Neural cell (in vitro differentiated cells): ENCODE data around the gene FFAR4. TPM values are rescaled to one million over a fixed set of nuclear protein-coding genes. Genes with fewer than 3 reads are reported as not detected.

Source experiments
- H2AFZ ChIP-seq: fragments of 200-600, 300-800 bp; sonication (generic), shearing (Covaris generic); 2 replicates; pipeline ENCODE4 v1.6.0; 2014; ENCODE audit warnings: low read depth, mild to moderate bottlenecking, antibody characterized with exemption, low read length, moderate library complexity
- H3F3A ChIP-seq: fragments of 200-600 bp; shearing (Covaris generic); 2 replicates; pipeline ENCODE4 v1.6.1; 2016; ENCODE audit warnings: mild to moderate bottlenecking, moderate library complexity, mixed read lengths, antibody characterized with exemption, low read length; ENCODE audit not compliant: insufficient read depth, poor library complexity, severe bottlenecking
- H3K27ac ChIP-seq: fragments of 200-600, 300-800 bp; sonication (generic), shearing (Covaris generic); 2 replicates; pipeline ENCODE4 v1.5.1; 2014; ENCODE audit warnings: mild to moderate bottlenecking, low read length, moderate library complexity
- H3K27me3 ChIP-seq: fragments of 300-800, 200-600 bp; sonication (generic), shearing (Covaris generic); 2 replicates; pipeline ENCODE4 v1.6.0; 2014; ENCODE audit warnings: mild to moderate bottlenecking, low read depth, low read length, moderate library complexity; ENCODE audit not compliant: insufficient read depth
- H3K36me3 ChIP-seq: fragments of 300-800, 200-600 bp; sonication (generic), shearing (Covaris generic); 2 replicates; pipeline ENCODE4 v1.5.1; 2014; ENCODE audit warnings: mild to moderate bottlenecking, antibody characterized with exemption, low read length, moderate library complexity; ENCODE audit not compliant: insufficient read depth
- H3K4me2 ChIP-seq: fragments of 300-800, 200-600 bp; sonication (generic), shearing (Covaris generic); 2 replicates; pipeline ENCODE4 v1.6.0; 2014; ENCODE audit warnings: mild to moderate bottlenecking, low read length
- H3K4me3 ChIP-seq: fragments of 300-800, 200-600 bp; sonication (generic), shearing (Covaris generic); 2 replicates; pipeline ENCODE4 v1.5.1; 2014; ENCODE audit warnings: mild to moderate bottlenecking, low read length, moderate library complexity
- H3K79me2 ChIP-seq: fragments of 200-600 bp; shearing (Covaris generic); replicated peaks from 2 replicates; pipeline ENCODE4 v1.6.0; 2014; ENCODE audit warnings: mild to moderate bottlenecking, low read length, moderate library complexity; ENCODE audit not compliant: insufficient read depth
- H3K9ac ChIP-seq: fragments of 300-800, 200-600 bp; sonication (generic), shearing (Covaris generic); 2 replicates; pipeline ENCODE4 v1.6.1; 2016; ENCODE audit warnings: mild to moderate bottlenecking, low read length, mixed read lengths
- H3K9me2 ChIP-seq: fragments of 200-600 bp; shearing (Covaris generic); 2 replicates; pipeline ENCODE4 v1.6.1; 2016; ENCODE audit warnings: mild to moderate bottlenecking, low read length, mixed read lengths; ENCODE audit not compliant: insufficient read depth
- H3K9me3 ChIP-seq: fragments of 200-600, 300-800 bp; sonication (generic), shearing (Covaris generic); 2 replicates; pipeline ENCODE4 v1.6.1; 2016; ENCODE audit warnings: mild to moderate bottlenecking, mixed run types, low read length, moderate library complexity, mixed read lengths
- H4K20me1 ChIP-seq: fragments of 200-600 bp; shearing (Covaris generic); 2 replicates; pipeline ENCODE4 v1.6.1; 2016; ENCODE audit warnings: mild to moderate bottlenecking, mixed run types; ENCODE audit not compliant: insufficient read depth
- CTCF ChIP-seq: fragments of 450-650 bp; IDR thresholded peaks from 2 replicates; pipeline ENCODE4 v1.5.1; 2014; ENCODE audit warnings: antibody characterized with exemption, mild to moderate bottlenecking, moderate library complexity; ENCODE audit not compliant: poor library complexity, severe bottlenecking
- EP300 ChIP-seq: fragments of 450-650 bp; conservative IDR thresholded peaks from 2 replicates; pipeline ENCODE4 v1.6.1; 2014; ENCODE audit warnings: antibody characterized with exemption, mild to moderate bottlenecking, moderate library complexity; ENCODE audit not compliant: poor library complexity, severe bottlenecking
- EZH2 ChIP-seq: fragments of 200-600, 300-800 bp; shearing (Covaris generic), sonication (generic); IDR thresholded peaks from 2 replicates; pipeline ENCODE4 v1.6.1; 2014; ENCODE audit warnings: antibody characterized with exemption, low read length, borderline replicate concordance, mild to moderate bottlenecking; ENCODE audit not compliant: insufficient read depth, poor library complexity, severe bottlenecking
- MXI1 ChIP-seq: fragments of 450-650 bp; conservative IDR thresholded peaks from 2 replicates; pipeline ENCODE4 v1.6.1; 2014; ENCODE audit warnings: antibody characterized with exemption, mild to moderate bottlenecking; ENCODE audit not compliant: poor library complexity, severe bottlenecking
- POLR2AphosphoS5 ChIP-seq: IDR thresholded peaks from 2 replicates; pipeline ENCODE4 v1.6.1; 2012
- RAD21 ChIP-seq: fragments of 450-650 bp; conservative IDR thresholded peaks from 2 replicates; pipeline ENCODE4 v1.6.1; 2014; ENCODE audit warnings: antibody characterized with exemption, mild to moderate bottlenecking, moderate library complexity
- REST ChIP-seq: IDR thresholded peaks from 2 replicates; pipeline ENCODE4 v1.6.1; 2012; ENCODE audit warnings: borderline replicate concordance
- SMC3 ChIP-seq: fragments of 450-650 bp; conservative IDR thresholded peaks from 2 replicates; pipeline ENCODE4 v1.6.1; 2014; ENCODE audit warnings: antibody characterized with exemption, mild to moderate bottlenecking, moderate library complexity; ENCODE audit not compliant: poor library complexity
- TAF1 ChIP-seq: IDR thresholded peaks from 2 replicates; pipeline ENCODE4 v1.6.1; 2012; ENCODE audit warnings: low read depth
- polyA plus RNA-seq: library from polyadenylated mRNA; depleted of rRNA; stranded (reverse); fragments of >200 nt; gene quantifications from 2 replicates; pipeline ENCODE4 v1.2.3, GENCODE V29; 2014

The FFAR4 gene
- polyA plus RNA-seq, 1 donor from 2014 or later = not detected

- no peaks in the 10 kb centered on the region for H3K79me2 ChIP-seq
- no peak overlapping the region for H3K27ac ChIP-seq
- H3K4me3 ChIP-seq = no peak overlapping the region
- H3K4me2 ChIP-seq = no peak overlapping the region
- TF ChIP-seq RAD21 = no peak
- TF ChIP-seq EP300 = no peak
- no peak for TF ChIP-seq EZH2
- no peak for TF ChIP-seq CTCF
- no peak for TF ChIP-seq REST
- TF ChIP-seq TAF1 = no peak
- TF ChIP-seq POLR2AphosphoS5 = no peak
- TF ChIP-seq MXI1 = no peak
- no peak for TF ChIP-seq SMC3
- no peaks in the 10 kb centered on the region for H3K9me2 ChIP-seq
- H3K9ac ChIP-seq = no peak overlapping the region
- H3F3A ChIP-seq = no peaks in the 10 kb centered on the region
- no peaks in the 10 kb centered on the region for H3K9me3 ChIP-seq
- no peaks in the 10 kb centered on the region for H3K36me3 ChIP-seq
- H2AFZ ChIP-seq = no peak overlapping the region
- no peaks in the 10 kb centered on the region for H3K27me3 ChIP-seq
- H4K20me1 ChIP-seq = no peaks in the 10 kb centered on the region
Observed at GRCh38 chr10:93553482-93554315, 12.8 kb upstream of the FFAR4 start.

GRCh38 chr10:93554316-93554663 lies 12.2 kb upstream of the FFAR4 start:
- Histone ChIP-seq H3K4me3 (no peak overlapping the region), H3K27ac (no peak overlapping the region), H3K36me3 (no peaks in the 10 kb centered on the region), H3K9me2 (no peaks in the 10 kb centered on the region), H3F3A (no peaks in the 10 kb centered on the region), H2AFZ (no peak overlapping the region), H3K4me2 (no peak overlapping the region), H3K9me3 (no peaks in the 10 kb centered on the region), H4K20me1 (no peaks in the 10 kb centered on the region), H3K9ac (no peak overlapping the region), H3K79me2 (no peaks in the 10 kb centered on the region), H3K27me3 (no peaks in the 10 kb centered on the region)
- TF ChIP-seq POLR2AphosphoS5 = no peak
- no peak for TF ChIP-seq RAD21
- TF ChIP-seq REST = no peak
- no peak for TF ChIP-seq EP300
- no peak for TF ChIP-seq SMC3
- TF ChIP-seq MXI1 = no peak
- no peak for TF ChIP-seq TAF1
- no peak for TF ChIP-seq EZH2
- TF ChIP-seq CTCF = no peak
